NT2/D1 (cell line): Measurements from ENCODE around the gene SF3B3.

Experiments used
- SUZ12 ChIP-seq: IDR thresholded peaks from 2 replicates; pipeline ENCODE4 v1.6.1; 2011; ENCODE audit not compliant: insufficient read length, insufficient read depth; ENCODE audit errors: extremely low read depth
- YY1 ChIP-seq: IDR thresholded peaks from 2 replicates; pipeline ENCODE4 v1.6.1; 2011; ENCODE audit not compliant: insufficient read length, insufficient read depth
- ZNF274 ChIP-seq: IDR thresholded peaks from 2 replicates; pipeline ENCODE4 v1.6.1; 2011; ENCODE audit warnings: mild to moderate bottlenecking, low read depth, low read length

- no peak for TF ChIP-seq SUZ12
- TF ChIP-seq ZNF274 = no peak
- no peak for TF ChIP-seq YY1
Observed at GRCh38 chr16:70550082-70550481, 26.5 kb downstream of the SF3B3 start.
